OCI-LY1 (cell line): ENCODE data around the gene DNTT.

Experiments used
- CTCF ChIP-seq: fragments of 200-600 bp; sonication (generic), shearing (Covaris generic); IDR thresholded peaks from 2 replicates; pipeline ENCODE4 v1.5.1; 2017; ENCODE audit warnings: mild to moderate bottlenecking, antibody characterized with exemption, low read length, moderate library complexity, mixed read lengths
- EZH2 ChIP-seq: fragments of 200-600 bp; sonication (generic), shearing (Covaris generic); IDR thresholded peaks from 2 replicates; pipeline ENCODE4 v1.8.0; 2017; ENCODE audit warnings: borderline replicate concordance, mixed run types, mild to moderate bottlenecking, antibody characterized with exemption, low read length, moderate library complexity, mixed read lengths

- TF ChIP-seq CTCF (peak; percentile 65), EZH2 (no peak)
These were observed 36.0 kb downstream of the DNTT start for GRCh38 chr10:96339956-96340904.
